Stomach (tissue), 9 donors: ENCODE measurements around the gene NIPAL3. TPM values are rescaled to one million over a fixed set of nuclear protein-coding genes. Genes with fewer than 3 reads are reported as not detected.

ENCODE experiments used
- DNase-seq, 2 donors: peaks; one replicate each; pipeline versions ENCODE4 v3.0.0 to v3.0.0-alpha.2; 2013 to 2019
- H3K27ac ChIP-seq, 5 donors: fragments of 200-600 bp in 4 of 5; sonication (generic) in 4 of 5; one replicate each; pipeline ENCODE4 v1.5.1; 2013 to 2019; ENCODE audit warnings: mild to moderate bottlenecking in 1 of 5, moderate library complexity in 1 of 5
- H3K27me3 ChIP-seq, 3 donors: fragments of 200-600 bp; sonication (generic); one replicate each; pipeline ENCODE4 v1.5.1; 2017 to 2019; ENCODE audit warnings: mixed run types in 1 of 3
- H3K36me3 ChIP-seq, 4 donors: fragments of 200-600 bp; sonication (generic); 1 replicate in 3 of 4; 2 replicates in 1 of 4; pipeline ENCODE4 v1.5.1; 2016 to 2019
- H3K4me1 ChIP-seq, 4 donors: fragments of 200-600 bp; sonication (generic); one replicate each; pipeline ENCODE4 v1.5.1; 2016 to 2019
- H3K4me3 ChIP-seq, 4 donors: fragments of 200-600 bp; sonication (generic) in 3 of 4; one replicate each; pipeline ENCODE4 v1.5.1; 2016 to 2019; ENCODE audit warnings: mild to moderate bottlenecking in 1 of 4
- H3K9me3 ChIP-seq, 4 donors: fragments of 200-600 bp; sonication (generic); one replicate each; pipeline ENCODE4 v1.5.1; 2016 to 2019
- EP300 ChIP-seq: sonication (generic); formaldehyde crosslinking; IDR thresholded peaks from one replicate; pipeline ENCODE4 v1.6.1; 2017; ENCODE audit warnings: antibody characterized with exemption
- POLR2A ChIP-seq, 4 donors: fragments of 450-650 bp; IDR thresholded peaks; one replicate each; pipeline ENCODE4 v1.6.1; 2016; ENCODE audit warnings: antibody characterized with exemption in 4 of 4, control low read depth in 2 of 4, mild to moderate bottlenecking in 1 of 4, moderate library complexity in 1 of 4
- POLR2AphosphoS5 ChIP-seq, 3 donors: sonication (generic); formaldehyde crosslinking; IDR thresholded peaks; one replicate each; pipeline ENCODE4 v1.6.1; 2016; ENCODE audit warnings: antibody characterized with exemption in 3 of 3
- WGBS, 5 donors: extraction: QIAGEN DNeasy Blood & Tissue Kit in 3 of 5; methylation state at CpG; one replicate each; pipeline versions ENCODE4 v1.1.5 to v1.1.7; 2013 to 2018; 5-methylcytosine and 5-hydroxymethylcytosine counted together
- intact Hi-C: fragments of 100-400 bp; cut with DNase I; formaldehyde crosslinking; loops from one replicate; pipeline ENCODE4 v1.15.1; 2023; ENCODE audit warnings: low total_unique reads
- polyA plus RNA-seq, 3 donors: library from polyadenylated mRNA; stranded (reverse); fragments of 200-250 nt; gene quantifications; one replicate each; pipeline ENCODE4 v1.2.3, GENCODE V29; 2013
- total RNA-seq, 5 donors: library from RNA; depleted of rRNA; stranded (reverse); fragments of >200 nt; gene quantifications; one replicate each; pipeline versions ENCODE4 v1.1.0 to v1.2.3, GENCODE V29; 2014 to 2016
- TF ChIP-seq, protein P1 (sequence below), 7 experiments: fragments of 450-650 bp in 4 of 7; fragments of 200-600 bp in 3 of 7; sonication (generic) in 3 of 7; IDR thresholded peaks; one replicate each; pipeline ENCODE4 v1.5.1; 2016 to 2019; ENCODE audit warnings: antibody characterized with exemption in 7 of 7, control low read depth in 2 of 7, mild to moderate bottlenecking in 1 of 7
- donor health status: healthy with polysubstance abuse.
- donor health status: Bipolar disorder and iron deficiency.
- donor health status: healthy.

The NIPAL3 gene
- total and polyA plus RNA-seq, 8 donors, result 3.2 to 122 (median 19.1) TPM

DNA sequence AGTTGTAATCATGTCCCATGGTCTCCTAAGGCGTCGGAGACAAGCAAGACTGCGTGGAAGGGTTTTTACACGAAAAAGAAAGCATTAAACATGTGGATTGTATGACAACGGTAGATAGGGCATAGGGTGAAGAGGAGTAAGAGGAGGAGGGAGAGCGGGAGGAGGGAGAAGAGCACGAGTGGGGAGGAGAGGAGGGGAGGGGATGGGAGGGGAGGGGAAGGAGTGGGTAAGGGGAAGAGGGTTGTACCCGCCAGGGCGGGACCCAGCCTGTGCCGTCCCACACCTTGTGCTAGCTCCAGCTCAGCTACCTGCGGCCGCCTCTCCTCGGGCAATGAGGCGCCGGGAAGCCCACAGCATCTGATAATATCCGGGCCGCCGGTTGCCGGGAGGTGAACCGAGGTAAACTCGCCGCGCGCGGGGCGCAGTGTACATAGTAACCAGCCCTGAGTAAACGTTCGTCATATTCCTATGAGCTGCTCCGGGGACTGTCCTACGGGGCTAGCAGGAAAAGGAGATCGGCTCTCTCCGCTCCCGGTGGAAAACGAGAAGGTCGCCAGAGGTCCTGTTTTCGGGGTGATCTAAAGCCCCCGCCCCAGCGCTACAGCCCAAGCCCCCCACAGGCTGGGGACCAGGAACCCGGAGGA lies 86.6 kb downstream of the NIPAL3 start:
- Histone ChIP-seq H3K27me3 (no peaks in the 10 kb centered on the region), H3K4me3 (peak overlapping the region; percentile 57 to 72 (median 66)), H3K9me3 (no peaks in the 10 kb centered on the region), H3K27ac (peak overlapping the region; percentile 91 to 99 (median 94)), H3K36me3 (no peaks in the 10 kb centered on the region), H3K4me1 (peaks cover 9 to 51% (median 30%) of the 10 kb centered on the region in 4 donors)
- intact Hi-C loops, result no loop called here
- peak; percentile 91 to 95 for DNase-seq
- WGBS, 5 donors, result 0 to 4% (median 1%) methylated on average over 27 to 39 of the region's 39 CpGs
- TF ChIP-seq POLR2AphosphoS5 (IDR thresholded peaks at IDR 0.05), result peak; percentile 31 to 82 (median 66)
- TF ChIP-seq POLR2A (IDR thresholded peaks at IDR 0.05), result peak in 1 of 4 donors; percentile 25
- TF ChIP-seq EP300, result no peak
- TF ChIP-seq, protein P1, sequence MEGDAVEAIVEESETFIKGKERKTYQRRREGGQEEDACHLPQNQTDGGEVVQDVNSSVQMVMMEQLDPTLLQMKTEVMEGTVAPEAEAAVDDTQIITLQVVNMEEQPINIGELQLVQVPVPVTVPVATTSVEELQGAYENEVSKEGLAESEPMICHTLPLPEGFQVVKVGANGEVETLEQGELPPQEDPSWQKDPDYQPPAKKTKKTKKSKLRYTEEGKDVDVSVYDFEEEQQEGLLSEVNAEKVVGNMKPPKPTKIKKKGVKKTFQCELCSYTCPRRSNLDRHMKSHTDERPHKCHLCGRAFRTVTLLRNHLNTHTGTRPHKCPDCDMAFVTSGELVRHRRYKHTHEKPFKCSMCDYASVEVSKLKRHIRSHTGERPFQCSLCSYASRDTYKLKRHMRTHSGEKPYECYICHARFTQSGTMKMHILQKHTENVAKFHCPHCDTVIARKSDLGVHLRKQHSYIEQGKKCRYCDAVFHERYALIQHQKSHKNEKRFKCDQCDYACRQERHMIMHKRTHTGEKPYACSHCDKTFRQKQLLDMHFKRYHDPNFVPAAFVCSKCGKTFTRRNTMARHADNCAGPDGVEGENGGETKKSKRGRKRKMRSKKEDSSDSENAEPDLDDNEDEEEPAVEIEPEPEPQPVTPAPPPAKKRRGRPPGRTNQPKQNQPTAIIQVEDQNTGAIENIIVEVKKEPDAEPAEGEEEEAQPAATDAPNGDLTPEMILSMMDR (IDR thresholded peaks at IDR 0.05), result no peak

DNA sequence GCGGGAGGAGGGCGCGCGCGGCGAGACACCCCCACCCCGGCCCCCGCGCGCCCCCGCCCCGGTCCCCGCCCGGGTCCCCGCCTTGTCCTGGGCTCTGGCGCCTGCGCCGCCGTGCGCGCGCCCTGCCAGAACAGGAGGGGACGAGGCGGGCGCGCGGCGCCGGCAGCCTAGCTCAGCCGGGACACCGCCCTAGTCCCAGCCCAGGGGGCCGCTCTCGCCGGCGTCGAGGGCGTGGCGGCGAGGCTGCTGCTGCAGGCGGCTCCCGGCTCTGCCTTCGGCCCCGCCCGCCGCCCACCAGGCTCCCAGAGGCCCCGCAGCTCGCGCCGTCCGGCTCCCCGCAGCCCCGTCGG lies 87.1 kb downstream of the NIPAL3 start, which contains the start of gene RCAN3:
RCAN3 (plus strand) TSS at position 128 of the 350 bp plus-strand sequence. CDS start 11,537 bp downstream, outside the sequence.
- intact Hi-C loops, result no loop called here
- H3K27ac ChIP-seq, result peak within 1 kb of the TSS; percentile 91 to 99 (median 94)
- WGBS, 5 donors, result 0 to 2% (median 0%) methylated on average over 13 to 53 of the region's 53 CpGs; no CpG with 5 or more reads in 1 of the 5 donors

DNA sequence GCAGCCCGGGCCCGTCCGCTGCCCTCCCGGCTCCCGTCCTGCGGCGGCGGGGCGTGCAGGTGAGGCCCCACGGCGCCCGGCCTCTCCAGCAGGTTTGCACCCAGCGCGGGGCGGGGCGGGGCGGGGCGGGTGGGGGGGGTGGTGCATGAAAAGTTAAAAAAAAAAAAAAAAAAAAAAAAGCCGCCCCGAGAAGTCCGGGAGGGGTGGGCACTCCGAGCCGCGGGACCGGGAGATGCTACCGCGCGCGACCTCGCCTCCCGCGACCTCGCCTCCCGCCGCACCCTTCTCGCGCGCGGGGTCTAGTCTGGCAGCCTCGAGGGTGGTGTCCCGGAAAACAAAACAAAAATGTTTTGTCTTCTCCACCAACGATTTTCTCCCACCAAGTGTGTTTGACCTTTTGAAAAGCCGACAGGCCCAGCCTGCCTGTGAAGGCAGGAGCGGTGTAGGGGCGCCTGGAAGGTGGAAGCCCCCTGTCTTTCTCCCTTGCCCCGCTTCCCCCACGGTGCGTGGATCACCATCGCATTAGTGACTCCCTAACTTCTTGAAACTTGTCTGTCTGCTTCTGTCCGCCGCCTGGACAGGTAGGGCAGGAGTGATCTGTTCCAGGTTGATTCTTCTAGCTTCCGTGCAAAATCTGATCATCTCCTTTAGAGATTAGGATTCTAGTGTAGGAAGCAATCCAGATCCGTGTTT lies 87.6 kb downstream of the NIPAL3 start:
- whole genome bisulfite sequencing, 5 donors, result 1 to 4% (median 1%) methylated on average over 34 to 53 of the region's 53 CpGs
- TF ChIP-seq POLR2A (IDR thresholded peaks at IDR 0.05), result no peak
- TF ChIP-seq EP300, result no peak
- TF ChIP-seq, protein P1 (IDR thresholded peaks at IDR 0.05), result no peak
- TF ChIP-seq POLR2AphosphoS5 (IDR thresholded peaks at IDR 0.05), result no peak
- H3K27ac ChIP-seq, result peak overlapping the region; percentile 91 to 99 (median 94)

More for the DNA sequence above, 87.1 kb downstream of the NIPAL3 start, which contains the start of gene RCAN3:
- H3K4me1 ChIP-seq, result peaks cover 14 to 56% (median 33%) of the 10 kb centered on the region in 4 donors
- no peaks in the 10 kb centered on the region for H3K36me3 ChIP-seq
- no peaks in the 10 kb centered on the region for H3K9me3 ChIP-seq
- no peaks in the 10 kb centered on the region for H3K27me3 ChIP-seq
- peak within 1 kb of the TSS; percentile 57 to 72 (median 66) for H3K4me3 ChIP-seq
- peak; percentile 87 to 97 for DNase-seq
- no peak for TF ChIP-seq POLR2AphosphoS5 (IDR thresholded peaks at IDR 0.05)
- TF ChIP-seq, protein P1 (IDR thresholded peaks at IDR 0.05), result no peak
- TF ChIP-seq EP300, result no peak
- no peak for TF ChIP-seq POLR2A (IDR thresholded peaks at IDR 0.05)

DNA sequence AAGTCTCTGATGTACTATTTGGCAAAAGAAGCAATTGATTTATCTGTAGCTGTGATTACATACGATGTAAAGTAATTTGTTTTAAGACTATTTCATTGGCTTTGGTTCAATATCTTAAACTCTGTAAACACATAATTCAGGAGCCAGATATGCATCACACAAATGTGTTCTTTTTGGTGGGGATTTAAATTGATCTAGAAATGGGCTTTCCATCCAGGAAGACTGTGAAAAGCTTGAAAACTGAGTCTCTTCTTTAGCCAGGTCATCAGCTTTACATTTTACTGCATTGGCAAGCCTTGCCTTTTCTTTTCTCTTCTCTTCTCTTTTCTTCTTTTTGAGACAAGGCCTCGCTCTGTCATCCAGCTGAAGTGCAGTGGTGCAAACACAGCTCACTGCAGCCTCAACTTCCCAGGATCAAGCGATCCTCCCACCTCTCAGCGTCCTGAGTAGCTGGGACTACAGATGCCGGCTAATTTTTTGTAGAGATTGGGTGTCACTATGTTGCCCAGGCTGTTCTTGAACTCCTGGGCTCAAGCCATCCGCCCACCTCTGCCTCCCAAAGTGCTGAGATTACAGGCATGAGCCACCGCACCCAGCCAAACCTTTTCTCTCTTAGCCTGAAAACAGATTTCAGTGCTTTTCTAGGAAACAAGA lies 88.4 kb downstream of the NIPAL3 start:
- Histone ChIP-seq H3K4me1 (peaks cover 15 to 66% (median 41%) of the 10 kb centered on the region in 4 donors), H3K4me3 (peak overlapping the region; percentile 57 to 72 (median 66)), H3K27ac (peak overlapping the region; percentile 37 to 96 (median 93)), H3K9me3 (no peaks in the 10 kb centered on the region), H3K36me3 (no peaks in the 10 kb centered on the region), H3K27me3 (no peaks in the 10 kb centered on the region)
- TF ChIP-seq, protein P1 (IDR thresholded peaks at IDR 0.05), result no peak
- TF ChIP-seq EP300 (no peak), POLR2A (IDR thresholded peaks at IDR 0.05) (no peak), POLR2AphosphoS5 (IDR thresholded peaks at IDR 0.05) (no peak)
- WGBS, 5 donors, result 54 to 65% (median 56%) methylated on average over 7 of the region's 7 CpGs
- intact Hi-C loops, result no loop called here
- peak in 1 of 2 donors; percentile 12 for DNase-seq

More for the DNA sequence above, 87.6 kb downstream of the NIPAL3 start:
- peaks cover 15 to 61% (median 38%) of the 10 kb centered on the region in 4 donors for H3K4me1 ChIP-seq
- H3K36me3 ChIP-seq, result no peaks in the 10 kb centered on the region
- no peaks in the 10 kb centered on the region for H3K27me3 ChIP-seq
- peak in 1 of 2 donors; percentile 56 for DNase-seq
- H3K4me3 ChIP-seq, result peak overlapping the region; percentile 57 to 72 (median 66)
- intact Hi-C loops, result no loop called here
- no peaks in the 10 kb centered on the region for H3K9me3 ChIP-seq
